OCI-LY7 (cell line): ENCODE results near the gene CNNM4.

Experiments
- EZH2phosphoT487 ChIP-seq: fragments of 200-600 bp; sonication (generic); IDR thresholded peaks from 2 replicates; pipeline ENCODE4 v1.6.1; 2018; ENCODE audit warnings: low read depth, borderline replicate concordance, mild to moderate bottlenecking, mixed run types, antibody characterized with exemption, low read length, moderate library complexity, mixed read lengths
- TF ChIP-seq, protein P1 (sequence below): fragments of 200-600 bp; sonication (generic); conservative IDR thresholded peaks from 2 replicates; pipeline ENCODE4 v1.5.1; 2014; ENCODE audit warnings: mild to moderate bottlenecking, antibody characterized with exemption, low read length, moderate library complexity, mixed read lengths

DNA sequence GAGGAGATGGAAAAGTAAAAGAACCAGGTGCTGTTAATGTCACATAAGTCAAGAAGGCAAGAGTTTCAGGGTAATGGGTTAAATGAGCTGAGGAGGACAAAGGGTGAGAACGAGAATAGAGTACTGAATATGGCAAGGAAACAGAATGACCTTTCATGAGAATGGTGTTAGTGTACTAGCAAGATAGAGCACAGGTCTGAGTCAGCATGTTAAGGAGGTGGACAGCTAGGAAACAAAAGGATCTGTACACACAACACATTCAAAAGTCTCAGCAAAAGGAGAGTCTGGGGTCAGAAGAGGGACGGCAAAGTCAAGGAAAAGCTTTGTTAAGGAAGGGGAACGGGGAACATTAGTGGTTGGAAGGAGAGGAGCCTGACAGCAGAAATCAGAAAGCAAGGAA, 49.7 kb upstream of the CNNM4 start:
- TF ChIP-seq, protein P1, sequence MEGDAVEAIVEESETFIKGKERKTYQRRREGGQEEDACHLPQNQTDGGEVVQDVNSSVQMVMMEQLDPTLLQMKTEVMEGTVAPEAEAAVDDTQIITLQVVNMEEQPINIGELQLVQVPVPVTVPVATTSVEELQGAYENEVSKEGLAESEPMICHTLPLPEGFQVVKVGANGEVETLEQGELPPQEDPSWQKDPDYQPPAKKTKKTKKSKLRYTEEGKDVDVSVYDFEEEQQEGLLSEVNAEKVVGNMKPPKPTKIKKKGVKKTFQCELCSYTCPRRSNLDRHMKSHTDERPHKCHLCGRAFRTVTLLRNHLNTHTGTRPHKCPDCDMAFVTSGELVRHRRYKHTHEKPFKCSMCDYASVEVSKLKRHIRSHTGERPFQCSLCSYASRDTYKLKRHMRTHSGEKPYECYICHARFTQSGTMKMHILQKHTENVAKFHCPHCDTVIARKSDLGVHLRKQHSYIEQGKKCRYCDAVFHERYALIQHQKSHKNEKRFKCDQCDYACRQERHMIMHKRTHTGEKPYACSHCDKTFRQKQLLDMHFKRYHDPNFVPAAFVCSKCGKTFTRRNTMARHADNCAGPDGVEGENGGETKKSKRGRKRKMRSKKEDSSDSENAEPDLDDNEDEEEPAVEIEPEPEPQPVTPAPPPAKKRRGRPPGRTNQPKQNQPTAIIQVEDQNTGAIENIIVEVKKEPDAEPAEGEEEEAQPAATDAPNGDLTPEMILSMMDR = no peak
- TF ChIP-seq EZH2phosphoT487 = no peak
